Measurements from ENCODE around the gene KIAA2012. TPM values are rescaled to one million over a fixed set of nuclear protein-coding genes. Genes with fewer than 3 reads are reported as not detected.

KIAA2012 gene
- total RNA-seq, 2 donors from 2014 or later: 0.74 TPM; not detected in 1

- peak overlapping the region; percentile 3 to 24 for H3K27ac ChIP-seq
- WGBS: 88% methylated on average over 17 of the region's 17 CpGs
- H3K9me3 ChIP-seq: no peaks in the 10 kb centered on the region
- TF ChIP-seq POLR2A (IDR thresholded peaks at IDR 0.05) (no peak), CTCF (IDR thresholded peaks at IDR 0.05) (no peak), POLR2AphosphoS5 (IDR thresholded peaks at IDR 0.05) (no peak)
- H3K4me3 ChIP-seq: no peak overlapping the region
- H3K27me3 ChIP-seq (replicated peaks; ENCODE audit: insufficient read depth): no peaks in the 10 kb centered on the region
- H3K36me3 ChIP-seq: no peaks in the 10 kb centered on the region
- DNase-seq (ENCODE audit: low spot score): no peak
- intact Hi-C loops (cut with DNase I): no loop called here
- H3K4me1 ChIP-seq (replicated peaks): no peaks in the 10 kb centered on the region
These were observed 75.6 kb downstream of the KIAA2012 start for GRCh38 chr2:202148515-202149154.

- H3K4me1 ChIP-seq (replicated peaks): no peaks in the 10 kb centered on the region
- no peaks in the 10 kb centered on the region for H3K36me3 ChIP-seq
- no peaks in the 10 kb centered on the region for H3K27me3 ChIP-seq (replicated peaks; ENCODE audit: insufficient read depth)
- no peaks in the 10 kb centered on the region for H3K9me3 ChIP-seq
- H3K27ac ChIP-seq: peak overlapping the region; percentile 3 to 24
- TF ChIP-seq CTCF (IDR thresholded peaks at IDR 0.05) (no peak), POLR2A (IDR thresholded peaks at IDR 0.05) (no peak), POLR2AphosphoS5 (IDR thresholded peaks at IDR 0.05) (no peak)
- H3K4me3 ChIP-seq: no peak overlapping the region
- intact Hi-C loops (cut with DNase I): no loop called here
- DNase-seq (ENCODE audit: low spot score): peak; percentile 14
- 18% methylated on average over 13 of the region's 13 CpGs for WGBS
These were observed 76.2 kb downstream of the KIAA2012 start for GRCh38 chr2:202149155-202149762.

DNA sequence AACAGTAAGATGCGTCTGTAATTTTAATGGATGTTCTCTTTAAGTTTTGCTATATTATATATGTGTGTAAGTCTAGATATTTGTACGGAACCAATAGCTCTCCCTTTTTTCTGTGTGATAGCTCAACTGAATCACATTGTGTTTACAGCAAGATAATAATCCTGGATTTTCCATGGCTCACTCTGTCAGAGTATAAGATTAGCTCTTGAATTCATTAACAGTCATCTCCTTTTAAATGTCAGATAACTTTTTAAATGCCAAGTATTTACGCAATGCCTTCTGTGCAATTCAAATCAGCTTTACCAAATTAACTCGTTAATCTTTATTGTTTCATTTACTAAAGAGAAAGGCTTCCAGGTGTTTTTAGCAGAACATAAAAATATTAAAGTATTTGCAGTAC, 76.9 kb downstream of the KIAA2012 start:
- no peaks in the 10 kb centered on the region for H3K27me3 ChIP-seq (replicated peaks; ENCODE audit: insufficient read depth)
- H3K27ac ChIP-seq: no peak overlapping the region
- no peak for TF ChIP-seq POLR2A (IDR thresholded peaks at IDR 0.05)
- intact Hi-C loops (cut with DNase I): loop anchor here (5.0 kb wide), 1 partner anchor 113 kb away; no protein-coding TSS in a partner anchor
- no peak for DNase-seq (ENCODE audit: low spot score)
- H3K4me3 ChIP-seq: no peak overlapping the region
- no peaks in the 10 kb centered on the region for H3K4me1 ChIP-seq (replicated peaks)
- H3K36me3 ChIP-seq: no peaks in the 10 kb centered on the region
- H3K9me3 ChIP-seq: no peaks in the 10 kb centered on the region
- WGBS: 70% methylated on average over 4 of the region's 4 CpGs

- Histone ChIP-seq H3K4me1 (replicated peaks) (no peaks in the 10 kb centered on the region), H3K4me3 (no peak overlapping the region), H3K36me3 (no peaks in the 10 kb centered on the region), H3K9me3 (no peaks in the 10 kb centered on the region), H3K27ac (no peak overlapping the region), H3K27me3 (replicated peaks; ENCODE audit: insufficient read depth) (no peaks in the 10 kb centered on the region)
- intact Hi-C loops (cut with DNase I): loop anchor here (5.0 kb wide), 1 partner anchor 115 kb away; no protein-coding TSS in a partner anchor
- TF ChIP-seq POLR2A (IDR thresholded peaks at IDR 0.05) (no peak), POLR2AphosphoS5 (IDR thresholded peaks at IDR 0.05) (no peak), CTCF (IDR thresholded peaks at IDR 0.05) (no peak)
- no peak for DNase-seq (ENCODE audit: low spot score)
- WGBS: 51% methylated on average over 5 of the region's 5 CpGs
These were observed 79.2 kb downstream of the KIAA2012 start for GRCh38 chr2:202152104-202152715.

DNA sequence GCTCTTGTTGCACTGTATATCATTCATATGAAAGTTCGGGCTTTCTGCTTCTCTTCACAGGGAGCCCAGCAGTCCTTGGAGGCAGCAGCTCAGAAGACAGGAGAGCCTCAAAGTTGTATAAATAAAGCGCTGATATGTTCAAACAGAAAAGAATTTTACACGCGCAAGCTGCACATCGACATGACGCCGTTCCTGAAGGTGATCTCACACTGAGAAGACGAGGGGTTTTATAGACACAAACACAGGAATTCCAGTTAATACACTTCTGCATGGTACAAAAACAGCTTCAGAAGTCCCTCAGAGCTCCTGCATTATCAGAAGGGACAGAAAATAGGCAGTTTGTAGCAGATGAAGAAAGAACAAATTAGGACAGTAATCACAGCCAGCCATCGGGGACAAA, 81.6 kb downstream of the KIAA2012 start:
- WGBS: 26% methylated on average over 9 of the region's 9 CpGs
- DNase-seq (ENCODE audit: low spot score): no peak
- TF ChIP-seq CTCF (IDR thresholded peaks at IDR 0.05) (no peak), POLR2AphosphoS5 (IDR thresholded peaks at IDR 0.05) (no peak), POLR2A (IDR thresholded peaks at IDR 0.05) (no peak)
- no peaks in the 10 kb centered on the region for H3K36me3 ChIP-seq
- no peaks in the 10 kb centered on the region for H3K27me3 ChIP-seq (replicated peaks; ENCODE audit: insufficient read depth)
- no peak overlapping the region for H3K27ac ChIP-seq
- no peaks in the 10 kb centered on the region for H3K4me1 ChIP-seq (replicated peaks)
- no peaks in the 10 kb centered on the region for H3K9me3 ChIP-seq
- intact Hi-C loops (cut with DNase I): loop anchor here (5.0 kb wide), 1 partner anchor 117 kb away; no protein-coding TSS in a partner anchor
- no peak overlapping the region for H3K4me3 ChIP-seq

Measured in prostate gland (tissue), 2 donors.